ENCODE data around the gene CNN3.

CNN3 gene

GRCh38 chr1:94863919-94864318, 63.0 kb downstream of the CNN3 start:
- TF ChIP-seq, protein P1, sequence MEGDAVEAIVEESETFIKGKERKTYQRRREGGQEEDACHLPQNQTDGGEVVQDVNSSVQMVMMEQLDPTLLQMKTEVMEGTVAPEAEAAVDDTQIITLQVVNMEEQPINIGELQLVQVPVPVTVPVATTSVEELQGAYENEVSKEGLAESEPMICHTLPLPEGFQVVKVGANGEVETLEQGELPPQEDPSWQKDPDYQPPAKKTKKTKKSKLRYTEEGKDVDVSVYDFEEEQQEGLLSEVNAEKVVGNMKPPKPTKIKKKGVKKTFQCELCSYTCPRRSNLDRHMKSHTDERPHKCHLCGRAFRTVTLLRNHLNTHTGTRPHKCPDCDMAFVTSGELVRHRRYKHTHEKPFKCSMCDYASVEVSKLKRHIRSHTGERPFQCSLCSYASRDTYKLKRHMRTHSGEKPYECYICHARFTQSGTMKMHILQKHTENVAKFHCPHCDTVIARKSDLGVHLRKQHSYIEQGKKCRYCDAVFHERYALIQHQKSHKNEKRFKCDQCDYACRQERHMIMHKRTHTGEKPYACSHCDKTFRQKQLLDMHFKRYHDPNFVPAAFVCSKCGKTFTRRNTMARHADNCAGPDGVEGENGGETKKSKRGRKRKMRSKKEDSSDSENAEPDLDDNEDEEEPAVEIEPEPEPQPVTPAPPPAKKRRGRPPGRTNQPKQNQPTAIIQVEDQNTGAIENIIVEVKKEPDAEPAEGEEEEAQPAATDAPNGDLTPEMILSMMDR (IDR thresholded peaks at IDR 0.05; ENCODE audit: unreplicated experiment in 3 of 3), result no peak
- Mint-ChIP-seq H3K4me1 (peaks cover 90% of the 10 kb centered on the region), H3K4me3 (peak overlapping the region; percentile 6 to 29 (median 24)), H3K27me3 (ENCODE audit: low read depth) (peaks cover 4% of the 10 kb centered on the region), H3K9me3 (no peaks in the 10 kb centered on the region), H3K27ac (peak overlapping the region; percentile 94 to 99 (median 95)), H3K36me3 (ENCODE audit: low read depth) (peaks cover under 1% of the 10 kb centered on the region)

- H3K9me3 Mint-ChIP-seq, result no peaks in the 10 kb centered on the region
- H3K4me3 Mint-ChIP-seq, result peak overlapping the region; percentile 6 to 29 (median 24)
- H3K36me3 Mint-ChIP-seq (ENCODE audit: low read depth), result peaks cover under 1% of the 10 kb centered on the region
- H3K4me1 Mint-ChIP-seq, result peaks cover 88% of the 10 kb centered on the region
- H3K27ac Mint-ChIP-seq, result peak overlapping the region; percentile 94 to 99 (median 95)
- H3K27me3 Mint-ChIP-seq (ENCODE audit: low read depth), result peaks cover 4% of the 10 kb centered on the region
- TF ChIP-seq, protein P1 (IDR thresholded peaks at IDR 0.05; ENCODE audit: unreplicated experiment in 3 of 3), result no peak
Measured at GRCh38 chr1:94863297-94863911, 63.5 kb downstream of the CNN3 start.

DNA sequence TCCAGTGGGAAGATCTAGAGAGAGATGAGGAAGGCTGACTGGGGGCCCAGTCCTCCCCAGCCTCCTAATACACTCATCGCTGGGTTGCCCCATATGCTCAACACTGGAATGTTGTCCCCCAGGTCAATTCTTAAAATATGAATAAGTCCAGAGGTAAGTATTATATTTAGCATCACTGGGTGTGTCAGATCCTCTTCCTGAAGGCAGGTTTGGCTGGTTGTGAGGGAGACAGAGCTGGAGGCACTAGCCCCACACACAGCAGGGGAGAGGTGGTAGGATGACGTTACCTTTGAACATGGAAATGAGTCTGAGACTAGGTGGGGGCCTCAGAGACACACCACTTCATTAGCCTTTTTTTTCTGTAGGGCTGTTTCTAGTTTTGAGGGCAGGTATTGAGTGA, 64.2 kb downstream of the CNN3 start:
- TF ChIP-seq, protein P1 (IDR thresholded peaks at IDR 0.05; ENCODE audit: unreplicated experiment in 3 of 3), result no peak
- peaks cover 4% of the 10 kb centered on the region for H3K27me3 Mint-ChIP-seq (ENCODE audit: low read depth)
- H3K36me3 Mint-ChIP-seq (ENCODE audit: low read depth), result peaks cover 3% of the 10 kb centered on the region
- no peak overlapping the region for H3K4me3 Mint-ChIP-seq
- no peaks in the 10 kb centered on the region for H3K9me3 Mint-ChIP-seq
- peaks cover 88% of the 10 kb centered on the region for H3K4me1 Mint-ChIP-seq
- peak overlapping the region; percentile 94 to 99 (median 95) for H3K27ac Mint-ChIP-seq

DNA sequence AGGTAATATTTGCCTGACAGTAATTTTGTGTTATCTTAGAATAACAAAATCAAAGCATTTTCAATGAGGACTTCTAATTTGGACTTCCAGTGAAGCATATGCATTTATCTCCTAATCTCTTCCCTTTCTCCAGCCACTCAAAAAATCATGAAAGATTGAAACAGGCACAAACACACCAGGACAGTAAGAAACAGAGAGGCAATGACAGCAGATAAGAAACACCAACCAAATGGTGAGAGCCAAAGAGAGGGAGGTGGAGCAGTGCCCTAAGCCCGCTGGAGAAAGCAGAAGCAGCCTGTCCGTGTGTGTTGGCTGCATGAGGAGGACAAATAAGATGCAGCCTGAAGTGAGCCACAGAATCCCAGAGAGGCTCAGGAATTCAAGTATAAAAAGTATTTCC, 67.7 kb downstream of the CNN3 start:
- H3K4me1 Mint-ChIP-seq, result peaks cover 60% of the 10 kb centered on the region
- H3K27ac Mint-ChIP-seq, result peak overlapping the region; percentile 34 to 99 (median 72)
- H3K9me3 Mint-ChIP-seq, result no peaks in the 10 kb centered on the region
- H3K4me3 Mint-ChIP-seq, result no peak overlapping the region
- peaks cover 4% of the 10 kb centered on the region for H3K27me3 Mint-ChIP-seq (ENCODE audit: low read depth)
- TF ChIP-seq, protein P1 (IDR thresholded peaks at IDR 0.05; ENCODE audit: unreplicated experiment in 3 of 3), result no peak
- peaks cover 3% of the 10 kb centered on the region for H3K36me3 Mint-ChIP-seq (ENCODE audit: low read depth)

GRCh38 chr1:94858276-94858675, 68.6 kb downstream of the CNN3 start:
- peaks cover 51% of the 10 kb centered on the region for H3K4me1 Mint-ChIP-seq

More at GRCh38 chr1:94858276-94858675, 68.6 kb downstream of the CNN3 start:
- TF ChIP-seq, protein P1 (IDR thresholded peaks at IDR 0.05; ENCODE audit: unreplicated experiment in 3 of 3), result no peak
- Mint-ChIP-seq H3K27me3 (ENCODE audit: low read depth) (peaks cover 4% of the 10 kb centered on the region), H3K9me3 (no peaks in the 10 kb centered on the region), H3K4me3 (peak overlapping the region in 2 of 3 experiments; percentile 15 to 62), H3K27ac (peak overlapping the region in 2 of 3 experiments; percentile 74 to 75), H3K36me3 (ENCODE audit: low read depth) (peaks cover 3% of the 10 kb centered on the region)

All from nephron (organoid).